ENCODE results near the gene HS1BP3. TPM values are rescaled to one million over a fixed set of nuclear protein-coding genes. Genes with fewer than 3 reads are reported as not detected.

The HS1BP3 gene
- total RNA-seq, 1 experiment from 2014 or later: 17.1 TPM

- no peak for DNase-seq (ENCODE audit: low read depth, low spot score)
- no peak overlapping the region for H3K4me3 ChIP-seq (replicated peaks in 1 of 2; ENCODE audit: low read depth in 1 of 2, low read length in 2 of 2)
- no peaks in the 10 kb centered on the region for H3K36me3 ChIP-seq (ENCODE audit: control insufficient read depth in 1 of 2, insufficient read depth in 2 of 2, low read length in 2 of 2)
- no peaks in the 10 kb centered on the region for H3K9me3 ChIP-seq (ENCODE audit: control insufficient read depth in 1 of 2, insufficient read depth in 1 of 2, low read depth in 1 of 2, low read length in 2 of 2)
- ChIA-PET POLR2A (interaction anchor here (8.2 kb wide), 1 partner anchor 152 kb away, joined by 53 read pairs; the partner anchor contains the start of gene RHOB), RAD21 (ENCODE audit: low non-redundant PET in 1 of 2, low total read pairs in 2 of 2, uncharacterized antibody in 2 of 2, unreplicated experiment in 2 of 2) (no interaction called here), CTCF (interaction anchor here (0.6 to 1.0 kb wide), 3 partner anchors 18 to 157 kb away, joined by 3 read pairs; no protein-coding TSS in a partner anchor)
- peaks cover 15 to 31% of the 10 kb centered on the region in 2 experiments for H3K4me1 ChIP-seq (ENCODE audit: control insufficient read depth in 1 of 2, insufficient read depth in 2 of 2, low read length in 2 of 2)
- ATAC-seq: no peak
- H3K9ac ChIP-seq (ENCODE audit: low read length): no peak overlapping the region
- intact Hi-C loops (cut with micrococcal nuclease): no loop called here
- no peaks in the 10 kb centered on the region for H3K79me2 ChIP-seq (ENCODE audit: insufficient read depth, low read length)
- no peaks in the 10 kb centered on the region for H3K27me3 ChIP-seq (ENCODE audit: insufficient read depth, low read length)
- no peak overlapping the region for H2AFZ ChIP-seq (ENCODE audit: low read depth, low read length, poor library complexity, severe bottlenecking)
- no peaks in the 10 kb centered on the region for H4K20me1 ChIP-seq (ENCODE audit: insufficient read depth)
- no peaks in the 10 kb centered on the region for H3K9me2 ChIP-seq (ENCODE audit: insufficient read depth)
- no TSS peak for BruUV-seq (replicated peaks)
- no peak overlapping the region for H3K4me2 ChIP-seq (ENCODE audit: low read length)
- TF ChIP-seq ZFX (IDR thresholded peaks at IDR 0.05) (no peak), RAD21 (IDR thresholded peaks at IDR 0.05; ENCODE audit: low read depth) (peak; percentile 5; the same call in 1 of the 2 replicates)
- H3K27ac ChIP-seq (ENCODE audit: low read depth, low read length): no peak overlapping the region
These were observed 50.9 kb downstream of the HS1BP3 start for GRCh38 chr2:20599861-20600461.

- ATAC-seq: no peak
- DNase-seq (ENCODE audit: low read depth, low spot score): no peak
- Histone ChIP-seq H3K9me2 (ENCODE audit: insufficient read depth) (no peaks in the 10 kb centered on the region), H3K36me3 (ENCODE audit: control insufficient read depth in 1 of 2, insufficient read depth in 2 of 2, low read length in 2 of 2) (no peaks in the 10 kb centered on the region), H3K4me2 (ENCODE audit: low read length) (no peak overlapping the region), H3K9ac (ENCODE audit: low read length) (no peak overlapping the region), H3K4me1 (ENCODE audit: control insufficient read depth in 1 of 2, insufficient read depth in 2 of 2, low read length in 2 of 2) (peaks cover 16 to 39% of the 10 kb centered on the region in 2 experiments), H3K79me2 (ENCODE audit: insufficient read depth, low read length) (no peaks in the 10 kb centered on the region), H3K9me3 (ENCODE audit: control insufficient read depth in 1 of 2, insufficient read depth in 1 of 2, low read depth in 1 of 2, low read length in 2 of 2) (no peaks in the 10 kb centered on the region), H3K4me3 (replicated peaks in 1 of 2; ENCODE audit: low read depth in 1 of 2, low read length in 2 of 2) (no peak overlapping the region), H3K27me3 (ENCODE audit: insufficient read depth, low read length) (no peaks in the 10 kb centered on the region), H3K27ac (ENCODE audit: low read depth, low read length) (no peak overlapping the region), H4K20me1 (ENCODE audit: insufficient read depth) (no peaks in the 10 kb centered on the region), H2AFZ (ENCODE audit: low read depth, low read length, poor library complexity, severe bottlenecking) (no peak overlapping the region)
- BruUV-seq (replicated peaks): no TSS peak
- ChIA-PET RAD21 (ENCODE audit: low non-redundant PET in 1 of 2, low total read pairs in 2 of 2, uncharacterized antibody in 2 of 2, unreplicated experiment in 2 of 2) (no interaction called here), POLR2A (interaction anchor here (8.2 kb wide), 1 partner anchor 151 kb away, joined by 53 read pairs; the partner anchor contains the start of gene RHOB), CTCF (interaction anchor here (0.6 to 1.0 kb wide), 4 partner anchors 19 to 157 kb away, joined by 3 read pairs; partner anchors contain the start of gene RHOB)
- intact Hi-C loops (cut with micrococcal nuclease): no loop called here
- TF ChIP-seq ZNF274 (IDR thresholded peaks at IDR 0.05; ENCODE audit: low read depth, low read length): no peak
- TF ChIP-seq, protein P1, sequence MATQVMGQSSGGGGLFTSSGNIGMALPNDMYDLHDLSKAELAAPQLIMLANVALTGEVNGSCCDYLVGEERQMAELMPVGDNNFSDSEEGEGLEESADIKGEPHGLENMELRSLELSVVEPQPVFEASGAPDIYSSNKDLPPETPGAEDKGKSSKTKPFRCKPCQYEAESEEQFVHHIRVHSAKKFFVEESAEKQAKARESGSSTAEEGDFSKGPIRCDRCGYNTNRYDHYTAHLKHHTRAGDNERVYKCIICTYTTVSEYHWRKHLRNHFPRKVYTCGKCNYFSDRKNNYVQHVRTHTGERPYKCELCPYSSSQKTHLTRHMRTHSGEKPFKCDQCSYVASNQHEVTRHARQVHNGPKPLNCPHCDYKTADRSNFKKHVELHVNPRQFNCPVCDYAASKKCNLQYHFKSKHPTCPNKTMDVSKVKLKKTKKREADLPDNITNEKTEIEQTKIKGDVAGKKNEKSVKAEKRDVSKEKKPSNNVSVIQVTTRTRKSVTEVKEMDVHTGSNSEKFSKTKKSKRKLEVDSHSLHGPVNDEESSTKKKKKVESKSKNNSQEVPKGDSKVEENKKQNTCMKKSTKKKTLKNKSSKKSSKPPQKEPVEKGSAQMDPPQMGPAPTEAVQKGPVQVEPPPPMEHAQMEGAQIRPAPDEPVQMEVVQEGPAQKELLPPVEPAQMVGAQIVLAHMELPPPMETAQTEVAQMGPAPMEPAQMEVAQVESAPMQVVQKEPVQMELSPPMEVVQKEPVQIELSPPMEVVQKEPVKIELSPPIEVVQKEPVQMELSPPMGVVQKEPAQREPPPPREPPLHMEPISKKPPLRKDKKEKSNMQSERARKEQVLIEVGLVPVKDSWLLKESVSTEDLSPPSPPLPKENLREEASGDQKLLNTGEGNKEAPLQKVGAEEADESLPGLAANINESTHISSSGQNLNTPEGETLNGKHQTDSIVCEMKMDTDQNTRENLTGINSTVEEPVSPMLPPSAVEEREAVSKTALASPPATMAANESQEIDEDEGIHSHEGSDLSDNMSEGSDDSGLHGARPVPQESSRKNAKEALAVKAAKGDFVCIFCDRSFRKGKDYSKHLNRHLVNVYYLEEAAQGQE (IDR thresholded peaks at IDR 0.05; ENCODE audit: low read depth): no peak
- no peak for TF ChIP-seq POLR2AphosphoS5 (IDR thresholded peaks at IDR 0.05; ENCODE audit: low read depth, low read length)
- TF ChIP-seq, protein P2, sequence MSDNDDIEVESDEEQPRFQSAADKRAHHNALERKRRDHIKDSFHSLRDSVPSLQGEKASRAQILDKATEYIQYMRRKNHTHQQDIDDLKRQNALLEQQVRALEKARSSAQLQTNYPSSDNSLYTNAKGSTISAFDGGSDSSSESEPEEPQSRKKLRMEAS (IDR thresholded peaks at IDR 0.05): no peak
- TF ChIP-seq, protein P3, sequence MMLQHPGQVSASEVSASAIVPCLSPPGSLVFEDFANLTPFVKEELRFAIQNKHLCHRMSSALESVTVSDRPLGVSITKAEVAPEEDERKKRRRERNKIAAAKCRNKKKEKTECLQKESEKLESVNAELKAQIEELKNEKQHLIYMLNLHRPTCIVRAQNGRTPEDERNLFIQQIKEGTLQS (IDR thresholded peaks at IDR 0.05): no peak
- TF ChIP-seq TCF7L2 (IDR thresholded peaks at IDR 0.05; ENCODE audit: borderline replicate concordance, extremely low read depth, insufficient read depth, insufficient read length): no peak
- no peak for TF ChIP-seq YY1 (IDR thresholded peaks at IDR 0.05; ENCODE audit: extremely low read depth, insufficient replicate concordance, low read depth, low read length)
- TF ChIP-seq EZH2phosphoT487 (IDR thresholded peaks at IDR 0.05; ENCODE audit: borderline replicate concordance): no peak
- TF ChIP-seq POLR2A (IDR thresholded peaks at IDR 0.05; ENCODE audit: borderline replicate concordance, extremely low read depth, insufficient read depth, insufficient read length): no peak
- TF ChIP-seq EZH2 (IDR thresholded peaks at IDR 0.05): no peak
- no peak for TF ChIP-seq ZFX (IDR thresholded peaks at IDR 0.05)
These were observed 51.8 kb downstream of the HS1BP3 start for GRCh38 chr2:20599001-20599600.

Measured in HCT116 (cell line).